IMR-90 (cell line): Measurements from ENCODE around the gene PYCR2. TPM values are rescaled to one million over a fixed set of nuclear protein-coding genes. Genes with fewer than 3 reads are reported as not detected.

ENCODE experiments used
- ATAC-seq: fragments of 200-7000 bp; cut with Tn5 transposase; 2 replicates; pipeline ENCODE4 v1.9.1; 2020; ENCODE audit warnings: low read depth, mild to moderate bottlenecking, moderate library complexity
- BruUV-seq: library from RNA; stranded (reverse); fragments of 400-500 nt; replicated peaks from 2 replicates; lab custom pipeline; 2021; lab: Mats Ljungman, UMichigan
- CTCF ChIA-PET: fragments of 300-600 bp; formaldehyde crosslinking; extraction: SDS; loops from one replicate; lab custom pipeline; 2021; ENCODE audit warnings: antibody characterized with exemption; lab: Yijun Ruan, JAX
- POLR2A ChIA-PET: fragments of 300-600 bp; sonication (Branson Sonifier 250); formaldehyde crosslinking; loops from one replicate; lab custom pipeline; 2022; ENCODE audit warnings: antibody characterized with exemption; ENCODE audit not compliant: unreplicated experiment; lab: Charles Lee
- DNase-seq: peaks from one replicate; pipeline ENCODE4 v3.0.0; 2013
- H2AFZ ChIP-seq: replicated peaks from 2 replicates; pipeline ENCODE3; 2013; ENCODE audit warnings: low read length, mild to moderate bottlenecking; ENCODE audit not compliant: poor library complexity
- H2AK5ac ChIP-seq: 2 replicates; pipeline ENCODE4 v1.6.1; 2013; ENCODE audit warnings: low read depth, low read length, inconsistent platforms
- H2AK9ac ChIP-seq: replicated peaks from 2 replicates; pipeline ENCODE3; 2013; ENCODE audit warnings: mild to moderate bottlenecking, low read depth, low read length, moderate library complexity; ENCODE audit not compliant: poor library complexity
- H2BK120ac ChIP-seq: 2 replicates; pipeline ENCODE4 v1.6.1; 2013; ENCODE audit warnings: low read depth, low read length, inconsistent platforms
- H2BK15ac ChIP-seq: 3 replicates; pipeline ENCODE4 v1.6.1; 2013; ENCODE audit warnings: low read depth, low read length, inconsistent platforms
- H2BK20ac ChIP-seq: 2 replicates; pipeline ENCODE4 v1.6.1; 2013; ENCODE audit warnings: low read depth, mild to moderate bottlenecking, inconsistent platforms, low read length, moderate library complexity
- H2BK5ac ChIP-seq: 2 replicates; pipeline ENCODE4 v1.6.1; 2013; ENCODE audit warnings: mild to moderate bottlenecking, low read depth, low read length, inconsistent platforms; ENCODE audit not compliant: poor library complexity, severe bottlenecking
- H3K14ac ChIP-seq: replicated peaks from 2 replicates; pipeline ENCODE4 v1.6.1; 2013; ENCODE audit warnings: low read depth, low read length, inconsistent platforms
- H3K18ac ChIP-seq: 2 replicates; pipeline ENCODE4 v1.6.1; 2013; ENCODE audit warnings: low read depth, low read length, control low read depth
- H3K23ac ChIP-seq: 2 replicates; pipeline ENCODE4 v1.6.1; 2013; ENCODE audit warnings: low read depth, low read length, inconsistent platforms
- H3K27ac ChIP-seq: 2 replicates; pipeline ENCODE4 v1.5.1; 2013; ENCODE audit warnings: mild to moderate bottlenecking, control low read depth, low read length; ENCODE audit not compliant: insufficient read depth
- H3K27me3 ChIP-seq: 2 replicates; pipeline ENCODE4 v1.6.1; 2013; ENCODE audit warnings: low read length; ENCODE audit not compliant: control insufficient read depth, insufficient read depth
- H3K36me3 ChIP-seq: 2 replicates; pipeline ENCODE4 v1.6.1; 2013; ENCODE audit warnings: low read length, mixed read lengths; ENCODE audit not compliant: control insufficient read depth, insufficient read depth
- H3K4ac ChIP-seq: 2 replicates; pipeline ENCODE4 v1.6.1; 2013; ENCODE audit warnings: low read depth, low read length, inconsistent platforms
- H3K4me1 ChIP-seq: 2 replicates; pipeline ENCODE4 v1.6.1; 2013; ENCODE audit warnings: low read length, mixed read lengths; ENCODE audit not compliant: control insufficient read depth, insufficient read depth
- H3K4me2 ChIP-seq: 2 replicates; pipeline ENCODE4 v1.6.1; 2013; ENCODE audit warnings: low read depth, mild to moderate bottlenecking, control low read depth, low read length, moderate library complexity
- H3K4me3 ChIP-seq: 2 replicates; pipeline ENCODE4 v1.5.1; 2013; ENCODE audit warnings: low read depth, mild to moderate bottlenecking, control low read depth, low read length, moderate library complexity; ENCODE audit not compliant: insufficient read depth
- H3K56ac ChIP-seq: 2 replicates; pipeline ENCODE4 v1.6.1; 2013; ENCODE audit warnings: low read length, inconsistent platforms; ENCODE audit not compliant: insufficient read depth; ENCODE audit errors: extremely low read depth
- H3K79me1 ChIP-seq, 2 experiments: 2 replicates each; pipeline ENCODE4 v1.6.1; 2013; ENCODE audit warnings: low read length in 2 of 2, inconsistent platforms in 1 of 2, low read depth in 1 of 2
- H3K9ac ChIP-seq: 2 replicates; pipeline ENCODE4 v1.6.1; 2013; ENCODE audit warnings: low read depth, low read length, control low read depth
- H3K9me1 ChIP-seq: 2 replicates; pipeline ENCODE4 v1.6.1; 2013; ENCODE audit warnings: low read length, inconsistent platforms; ENCODE audit not compliant: insufficient read depth
- H3K9me3 ChIP-seq: 2 replicates; pipeline ENCODE4 v1.6.1; 2013; ENCODE audit warnings: low read length; ENCODE audit not compliant: control insufficient read depth, insufficient read depth
- H4K20me1 ChIP-seq: 2 replicates; pipeline ENCODE4 v1.6.1; 2013; ENCODE audit warnings: low read length, inconsistent platforms; ENCODE audit not compliant: insufficient read depth
- H4K5ac ChIP-seq: 2 replicates; pipeline ENCODE4 v1.6.1; 2013; ENCODE audit warnings: mild to moderate bottlenecking, low read depth, low read length, control low read depth
- H4K8ac ChIP-seq, 2 experiments: 2 replicates each; pipeline ENCODE4 v1.6.1; 2013; ENCODE audit warnings: low read depth in 2 of 2, low read length in 2 of 2, control low read depth in 1 of 2, inconsistent platforms in 1 of 2
- H4K91ac ChIP-seq: 2 replicates; pipeline ENCODE4 v1.6.1; 2013; ENCODE audit warnings: low read depth, low read length, inconsistent platforms; ENCODE audit not compliant: insufficient read depth
- BHLHE40 ChIP-seq: fragments of 150-350 bp; IDR thresholded peaks from 2 replicates; pipeline ENCODE4 v1.6.1; 2016; ENCODE audit warnings: mild to moderate bottlenecking, low read depth, low read length
- CEBPB ChIP-seq: IDR thresholded peaks from 2 replicates; pipeline ENCODE4 v1.6.1; 2012; ENCODE audit warnings: low read depth, low read length, improper control_type of control experiment
- CHD1 ChIP-seq: IDR thresholded peaks from 2 replicates; pipeline ENCODE4 v1.6.1; 2012; ENCODE audit warnings: low read depth, low read length, improper control_type of control experiment
- CTCF ChIP-seq: conservative IDR thresholded peaks from 2 replicates; pipeline ENCODE4 v1.5.1; 2012; ENCODE audit warnings: mild to moderate bottlenecking, low read depth, low read length, improper control_type of control experiment
- ELK1 ChIP-seq: fragments of 150-350 bp; IDR thresholded peaks from 2 replicates; pipeline ENCODE4 v1.6.1; 2016; ENCODE audit warnings: low read depth, mild to moderate bottlenecking, low read length, moderate library complexity, borderline replicate concordance
- FOS ChIP-seq: fragments of 150-350 bp; IDR thresholded peaks from 2 replicates; pipeline ENCODE4 v1.6.1; 2016; ENCODE audit warnings: low read depth, low read length
- MAFK ChIP-seq: IDR thresholded peaks from 2 replicates; pipeline ENCODE4 v1.6.1; 2012; ENCODE audit warnings: low read depth, low read length, improper control_type of control experiment
- MAZ ChIP-seq: IDR thresholded peaks from 2 replicates; pipeline ENCODE4 v1.6.1; 2012; ENCODE audit warnings: low read depth, mild to moderate bottlenecking, low read length, improper control_type of control experiment, moderate library complexity, borderline replicate concordance
- NFE2L2 ChIP-seq: fragments of 150-350 bp; IDR thresholded peaks from 2 replicates; pipeline ENCODE4 v1.6.1; 2016; ENCODE audit warnings: low read depth, mild to moderate bottlenecking, low read length
- POLR2A ChIP-seq: IDR thresholded peaks from 2 replicates; pipeline ENCODE4 v1.6.1; 2012; ENCODE audit warnings: mild to moderate bottlenecking, low read depth, low read length
- RAD21 ChIP-seq: IDR thresholded peaks from 2 replicates; pipeline ENCODE4 v1.6.1; 2012; ENCODE audit warnings: low read length, improper control_type of control experiment
- RCOR1 ChIP-seq: IDR thresholded peaks from 2 replicates; pipeline ENCODE4 v1.6.1; 2012; ENCODE audit warnings: mild to moderate bottlenecking, low read length, improper control_type of control experiment; ENCODE audit not compliant: insufficient replicate concordance
- RFX5 ChIP-seq: IDR thresholded peaks from 2 replicates; pipeline ENCODE4 v1.8.0; 2012; ENCODE audit warnings: low read depth, mild to moderate bottlenecking, low read length, moderate library complexity
- SMC3 ChIP-seq: fragments of 150-350 bp; IDR thresholded peaks from 2 replicates; pipeline ENCODE4 v1.6.1; 2016; ENCODE audit warnings: low read depth, mild to moderate bottlenecking, antibody characterized with exemption, low read length, moderate library complexity
- USF2 ChIP-seq: fragments of 150-350 bp; IDR thresholded peaks from 2 replicates; pipeline ENCODE4 v1.6.1; 2017; ENCODE audit warnings: mild to moderate bottlenecking, antibody characterized with exemption, low read length, low read depth
- WGBS, 2 experiments: methylation state at CpG; one replicate each; pipeline versions ENCODE4 v1.1.5 to v1.1.7; 2013; ENCODE audit warnings: missing lambda C conversion rate in 2 of 2; ENCODE audit not compliant: insufficient read length in 1 of 2; ENCODE audit errors: extremely low coverage in 2 of 2; 5-methylcytosine and 5-hydroxymethylcytosine counted together
- dilution Hi-C: fragments of 300-500 bp; cut with HindIII; formaldehyde crosslinking; loops from one replicate; pipeline ENCODE4 v1.14.3; 2018; ENCODE audit warnings: low sequenced_read_pairs; ENCODE audit not compliant: unreplicated experiment
- in situ Hi-C: fragments of 300-500 bp; cut with MboI; formaldehyde crosslinking; loops from 3 replicates; pipeline ENCODE4 v1.14.3; 2019; ENCODE audit warnings: low sequenced_read_pairs, inconsistent platforms, mixed read lengths
- intact Hi-C: fragments of 100-400 bp; cut with micrococcal nuclease; formaldehyde crosslinking; loops from 2 replicates; pipeline ENCODE4 v1.10.0; 2022
- polyA plus RNA-seq, 3 experiments: library from polyadenylated mRNA; depleted of rRNA; stranded (reverse); fragments of >200 nt; gene quantifications; 2 replicates each; pipeline ENCODE4 v1.2.3, GENCODE V29; 2012; ENCODE audit warnings: low replicate concordance in 1 of 3
- total RNA-seq: library from RNA; depleted of rRNA; stranded (reverse); fragments of >200 nt; gene quantifications from 2 replicates; pipeline ENCODE4 v1.2.3, GENCODE V29; 2012

PYCR2 gene
- total and polyA plus RNA-seq, 2 of the 4 experiments (the other 2 are of a cell fraction), result 34.4 to 68.1 TPM

- H3K27ac ChIP-seq, result no peak overlapping the region
- no peak overlapping the region for H2AK9ac ChIP-seq
- DNase-seq (no peak), ATAC-seq (no peak)
- H4K91ac ChIP-seq, result no peak overlapping the region
- no peaks in the 10 kb centered on the region for H3K27me3 ChIP-seq
- no peak overlapping the region for H2BK20ac ChIP-seq
- 95% methylated on average over 3 of the region's 11 CpGs; no CpG with 5 or more reads in 1 of the 2 experiments for WGBS, 2 experiments
- TF ChIP-seq CEBPB (no peak), USF2 (no peak), NFE2L2 (no peak), ELK1 (no peak), RFX5 (no peak), RCOR1 (no peak), BHLHE40 (no peak), SMC3 (no peak), POLR2A (no peak), FOS (no peak), MAZ (no peak), CHD1 (no peak), RAD21 (no peak), MAFK (no peak), CTCF (no peak)
- no peak overlapping the region for H3K23ac ChIP-seq
- H3K4me3 ChIP-seq, result no peak overlapping the region
- no TSS peak for BruUV-seq
- no peak overlapping the region for H3K14ac ChIP-seq
- no peak overlapping the region; a peak in 2 of 4 replicates for H4K8ac ChIP-seq
- no peak overlapping the region for H4K5ac ChIP-seq
- H2BK120ac ChIP-seq, result no peak overlapping the region
- no peak overlapping the region for H3K4ac ChIP-seq
- peak overlapping the region; percentile 3; the same call in 1 of the 2 replicates for H2AK5ac ChIP-seq
- H3K4me1 ChIP-seq, result peaks cover 12% of the 10 kb centered on the region; the same call in 1 of the 2 replicates
- H3K36me3 ChIP-seq, result no peaks in the 10 kb centered on the region; the same call in 1 of the 2 replicates
- no peaks in the 10 kb centered on the region for H3K9me3 ChIP-seq
- H2BK5ac ChIP-seq, result no peak overlapping the region
- no peak overlapping the region for H3K4me2 ChIP-seq
- no peak overlapping the region for H2AFZ ChIP-seq
- H3K56ac ChIP-seq, result no peak overlapping the region
- intact Hi-C loops (no loop called here), in situ Hi-C loops (no loop called here), dilution Hi-C loops (no loop called here)
- peaks cover 9% of the 10 kb centered on the region for H3K9me1 ChIP-seq
- POLR2A ChIA-PET, result no interaction called here
- peaks cover 16 to 41% of the 10 kb centered on the region in 2 experiments for H3K79me1 ChIP-seq
- CTCF ChIA-PET, result no interaction called here
- H4K20me1 ChIP-seq, result peaks cover 20% of the 10 kb centered on the region
- no peak overlapping the region for H3K18ac ChIP-seq
- no peak overlapping the region for H2BK15ac ChIP-seq
- no peak overlapping the region for H3K9ac ChIP-seq
These were observed 40.3 kb downstream of the PYCR2 start for GRCh38 chr1:225883616-225884265.
